Measurements from ENCODE around the gene CDC14C.

DNA sequence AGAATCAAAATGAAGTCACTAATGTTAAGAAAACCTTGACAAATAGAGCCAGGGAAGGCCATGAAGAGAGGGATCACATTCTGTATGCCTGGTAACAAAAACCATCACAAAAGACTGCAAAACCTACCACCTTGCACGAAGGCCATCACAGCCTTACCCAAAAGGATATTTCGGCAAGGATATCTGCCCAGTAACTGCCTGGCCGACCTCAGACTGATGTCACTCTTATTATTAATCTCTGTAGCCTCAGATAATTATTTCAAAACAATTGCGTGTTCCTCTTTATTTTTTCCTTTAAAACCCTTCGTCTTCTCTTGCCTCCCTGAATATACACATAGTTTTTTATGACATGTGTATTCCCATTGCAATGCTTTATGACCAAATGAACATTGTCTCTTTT is 52.5 kb downstream of the CDC14C start:
- no peak for TF ChIP-seq POLR2A (IDR thresholded peaks at IDR 0.05)
- TF ChIP-seq, protein P1, sequence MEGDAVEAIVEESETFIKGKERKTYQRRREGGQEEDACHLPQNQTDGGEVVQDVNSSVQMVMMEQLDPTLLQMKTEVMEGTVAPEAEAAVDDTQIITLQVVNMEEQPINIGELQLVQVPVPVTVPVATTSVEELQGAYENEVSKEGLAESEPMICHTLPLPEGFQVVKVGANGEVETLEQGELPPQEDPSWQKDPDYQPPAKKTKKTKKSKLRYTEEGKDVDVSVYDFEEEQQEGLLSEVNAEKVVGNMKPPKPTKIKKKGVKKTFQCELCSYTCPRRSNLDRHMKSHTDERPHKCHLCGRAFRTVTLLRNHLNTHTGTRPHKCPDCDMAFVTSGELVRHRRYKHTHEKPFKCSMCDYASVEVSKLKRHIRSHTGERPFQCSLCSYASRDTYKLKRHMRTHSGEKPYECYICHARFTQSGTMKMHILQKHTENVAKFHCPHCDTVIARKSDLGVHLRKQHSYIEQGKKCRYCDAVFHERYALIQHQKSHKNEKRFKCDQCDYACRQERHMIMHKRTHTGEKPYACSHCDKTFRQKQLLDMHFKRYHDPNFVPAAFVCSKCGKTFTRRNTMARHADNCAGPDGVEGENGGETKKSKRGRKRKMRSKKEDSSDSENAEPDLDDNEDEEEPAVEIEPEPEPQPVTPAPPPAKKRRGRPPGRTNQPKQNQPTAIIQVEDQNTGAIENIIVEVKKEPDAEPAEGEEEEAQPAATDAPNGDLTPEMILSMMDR (IDR thresholded peaks at IDR 0.05) = no peak
